GM03348 (cell line): ENCODE measurements around the gene OR11H6.
"Not testable (repeated sequence)": the region's sequence is repeated elsewhere in the genome, so short reads cannot be mapped to it uniquely, and the experiment has no call there.

Experiments used
- DNase-seq: peaks from one replicate; pipeline ENCODE4 v3.0.0; 2012; ENCODE audit warnings: low spot score

Gene OR11H6

DNA sequence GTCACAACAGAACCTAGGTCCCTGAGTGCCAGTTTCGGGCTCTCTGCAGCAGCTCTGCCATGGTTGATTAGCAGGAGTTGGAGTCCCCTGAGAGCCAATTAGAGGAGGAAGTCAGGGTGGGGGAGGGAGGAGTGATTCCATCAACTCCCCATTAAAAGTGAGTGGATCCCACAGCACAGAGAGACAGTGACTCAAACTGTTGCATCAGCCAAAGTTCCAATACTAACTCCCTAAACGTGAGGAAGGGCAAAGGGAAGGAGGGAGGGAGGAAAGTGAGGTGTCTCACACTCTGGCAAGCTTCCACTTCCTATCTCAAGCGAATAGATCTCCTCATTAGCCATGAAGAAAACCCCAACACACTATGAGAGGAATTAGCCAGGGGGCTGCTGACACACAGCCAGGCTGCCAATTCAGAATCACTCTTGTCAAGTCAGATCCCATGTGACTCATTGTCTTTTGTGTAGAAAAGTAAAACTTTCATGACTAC, 39.2 kb downstream of the OR11H6 start:
- DNase-seq, result peak; percentile 32

DNA sequence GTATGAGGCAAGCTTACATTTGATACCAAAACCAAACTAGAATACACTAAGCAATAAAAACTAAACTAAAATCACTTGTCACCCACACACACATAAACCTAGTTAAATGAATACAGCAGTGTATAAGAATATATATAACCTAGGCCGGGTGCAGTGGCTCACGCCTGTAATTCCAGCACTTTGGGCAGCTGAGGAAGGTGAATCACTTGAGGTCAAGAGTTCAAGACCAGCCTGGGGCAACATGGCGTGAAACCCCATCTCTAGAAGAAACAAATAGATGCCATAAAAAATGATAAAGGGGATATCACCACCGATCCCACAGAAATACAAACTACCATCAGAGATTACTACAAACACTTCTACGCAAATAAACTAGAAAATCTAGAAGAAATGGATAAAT, 40.9 kb downstream of the OR11H6 start:
- DNase-seq, result not testable (repeated sequence)

DNA sequence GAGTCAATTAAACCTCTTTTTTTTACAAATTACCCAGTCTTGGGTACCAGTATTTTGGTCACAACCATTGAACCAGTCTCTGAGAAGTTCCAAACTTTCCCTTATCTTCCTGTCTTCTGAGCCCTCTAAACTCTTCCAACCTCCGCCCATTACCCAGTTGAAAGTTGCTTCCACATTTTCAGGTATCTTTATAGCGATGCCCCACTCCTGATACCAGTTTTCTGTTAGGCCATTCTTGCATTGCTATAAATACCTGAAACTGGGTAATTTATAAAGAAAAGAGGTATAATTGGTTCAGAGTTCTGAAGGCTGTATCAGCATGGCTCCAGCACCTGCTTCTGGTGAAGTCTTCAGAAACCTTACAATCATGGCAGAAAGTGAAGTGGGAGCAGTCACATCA, 50.6 kb downstream of the OR11H6 start:
- DNase-seq, result no peak
